Progenitor cell of endocrine pancreas (in vitro differentiated cells): Measurements from ENCODE around the gene TSPAN1. TPM values are rescaled to one million over a fixed set of nuclear protein-coding genes. Genes with fewer than 3 reads are reported as not detected.

ENCODE experiments used
- DNase-seq: peaks from one replicate; pipeline ENCODE4 v3.0.0; 2021; ENCODE audit warnings: low spot score; ENCODE audit not compliant: unreplicated experiment
- H3K27ac Mint-ChIP-seq: 2 replicates; pipeline ENCODE4 v1.8.0; 2021; ENCODE audit warnings: mild to moderate bottlenecking, moderate library complexity, mixed read lengths
- H3K27me3 Mint-ChIP-seq: 2 replicates; pipeline ENCODE4 v1.8.0; 2021; ENCODE audit warnings: mixed read lengths
- H3K36me3 Mint-ChIP-seq: 2 replicates; pipeline ENCODE4 v1.8.0; 2022; ENCODE audit warnings: mixed read lengths; ENCODE audit not compliant: insufficient read depth
- H3K4me1 Mint-ChIP-seq: 2 replicates; pipeline ENCODE4 v1.8.0; 2021; ENCODE audit warnings: low read depth, mixed read lengths
- H3K4me3 Mint-ChIP-seq: 2 replicates; pipeline ENCODE4 v1.8.0; 2021; ENCODE audit warnings: low read depth, mild to moderate bottlenecking, moderate library complexity, mixed read lengths
- H3K9me3 Mint-ChIP-seq: 2 replicates; pipeline ENCODE4 v1.8.0; 2021; ENCODE audit warnings: low read depth, mixed read lengths
- total RNA-seq: library from RNA; stranded (reverse); gene quantifications from 2 replicates; pipeline ENCODE4 v1.2.1, GENCODE V29; 2021
- TF ChIP-seq, protein P1 (sequence below): fragments of 200-600 bp; sonication (generic); IDR thresholded peaks from one replicate; pipeline ENCODE4 v1.5.0; 2021; ENCODE audit warnings: antibody characterized with exemption, mild to moderate bottlenecking; ENCODE audit not compliant: unreplicated experiment

Gene TSPAN1
- total RNA-seq, 1 donor from 2014 or later: 4.5 TPM

- Mint-ChIP-seq H3K4me1 (peaks cover 11% of the 10 kb centered on the region), H3K4me3 (peak overlapping the region; percentile 80), H3K27ac (no peak overlapping the region), H3K27me3 (peaks cover 14% of the 10 kb centered on the region), H3K36me3 (no peaks in the 10 kb centered on the region), H3K9me3 (no peaks in the 10 kb centered on the region)
- DNase-seq: no peak
- TF ChIP-seq, protein P1, sequence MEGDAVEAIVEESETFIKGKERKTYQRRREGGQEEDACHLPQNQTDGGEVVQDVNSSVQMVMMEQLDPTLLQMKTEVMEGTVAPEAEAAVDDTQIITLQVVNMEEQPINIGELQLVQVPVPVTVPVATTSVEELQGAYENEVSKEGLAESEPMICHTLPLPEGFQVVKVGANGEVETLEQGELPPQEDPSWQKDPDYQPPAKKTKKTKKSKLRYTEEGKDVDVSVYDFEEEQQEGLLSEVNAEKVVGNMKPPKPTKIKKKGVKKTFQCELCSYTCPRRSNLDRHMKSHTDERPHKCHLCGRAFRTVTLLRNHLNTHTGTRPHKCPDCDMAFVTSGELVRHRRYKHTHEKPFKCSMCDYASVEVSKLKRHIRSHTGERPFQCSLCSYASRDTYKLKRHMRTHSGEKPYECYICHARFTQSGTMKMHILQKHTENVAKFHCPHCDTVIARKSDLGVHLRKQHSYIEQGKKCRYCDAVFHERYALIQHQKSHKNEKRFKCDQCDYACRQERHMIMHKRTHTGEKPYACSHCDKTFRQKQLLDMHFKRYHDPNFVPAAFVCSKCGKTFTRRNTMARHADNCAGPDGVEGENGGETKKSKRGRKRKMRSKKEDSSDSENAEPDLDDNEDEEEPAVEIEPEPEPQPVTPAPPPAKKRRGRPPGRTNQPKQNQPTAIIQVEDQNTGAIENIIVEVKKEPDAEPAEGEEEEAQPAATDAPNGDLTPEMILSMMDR: no peak
Observed at GRCh38 chr1:46203738-46204405, 29.0 kb downstream of the TSPAN1 start.

DNA sequence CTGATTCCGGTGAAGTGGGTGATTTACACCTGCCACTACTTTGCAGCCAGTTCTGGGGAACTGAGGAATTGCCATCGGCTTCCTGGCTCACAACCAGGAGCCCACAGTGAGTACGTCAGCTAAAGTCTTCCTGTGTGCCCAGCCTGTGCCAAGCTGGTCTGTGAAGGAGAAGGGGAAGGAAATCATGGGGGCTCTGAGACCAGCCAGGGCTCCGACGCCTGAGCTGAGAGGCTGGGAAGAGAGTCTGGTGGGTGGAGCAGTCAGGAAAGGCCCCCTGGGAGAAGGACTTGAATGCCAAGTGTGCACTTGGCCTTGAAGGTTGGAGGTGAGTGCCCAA, 29.5 kb downstream of the TSPAN1 start:
- no peak for DNase-seq
- Mint-ChIP-seq H3K36me3 (no peaks in the 10 kb centered on the region), H3K27ac (no peak overlapping the region), H3K4me3 (peak overlapping the region; percentile 80), H3K9me3 (no peaks in the 10 kb centered on the region), H3K4me1 (peaks cover 11% of the 10 kb centered on the region), H3K27me3 (peaks cover 14% of the 10 kb centered on the region)
- TF ChIP-seq, protein P1: no peak

DNA sequence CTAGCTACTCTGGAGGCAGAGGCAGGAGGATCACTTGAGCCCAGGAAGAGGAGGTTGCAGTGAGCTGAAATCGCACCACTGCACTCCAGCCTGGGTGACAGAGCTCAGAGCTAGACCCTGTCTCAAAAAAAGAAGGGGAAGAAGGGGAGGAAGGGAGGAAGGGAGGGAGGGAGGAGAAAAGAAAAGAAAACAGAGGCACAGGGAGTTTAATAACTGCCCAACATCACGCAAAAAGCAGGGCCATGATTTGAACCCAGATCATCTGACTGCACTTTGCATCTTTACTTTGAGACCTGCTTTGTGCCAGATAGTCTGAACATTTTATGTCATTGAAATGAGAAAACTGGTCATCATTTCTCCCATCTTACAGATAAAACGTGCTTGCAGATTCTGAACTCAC, 30.3 kb downstream of the TSPAN1 start:
- TF ChIP-seq, protein P1: no peak
- Mint-ChIP-seq H3K9me3 (no peaks in the 10 kb centered on the region), H3K36me3 (no peaks in the 10 kb centered on the region), H3K4me1 (peaks cover 11% of the 10 kb centered on the region), H3K4me3 (no peak overlapping the region), H3K27me3 (peaks cover 14% of the 10 kb centered on the region), H3K27ac (no peak overlapping the region)
- no peak for DNase-seq

- H3K4me1 Mint-ChIP-seq: peaks cover 11% of the 10 kb centered on the region
- H3K27me3 Mint-ChIP-seq: peaks cover 14% of the 10 kb centered on the region
- TF ChIP-seq, protein P1: no peak
- no peak for DNase-seq
- H3K4me3 Mint-ChIP-seq: no peak overlapping the region
- no peaks in the 10 kb centered on the region for H3K9me3 Mint-ChIP-seq
- no peak overlapping the region for H3K27ac Mint-ChIP-seq
- H3K36me3 Mint-ChIP-seq: no peaks in the 10 kb centered on the region
Observed at GRCh38 chr1:46205791-46206190, 30.9 kb downstream of the TSPAN1 start.

DNA sequence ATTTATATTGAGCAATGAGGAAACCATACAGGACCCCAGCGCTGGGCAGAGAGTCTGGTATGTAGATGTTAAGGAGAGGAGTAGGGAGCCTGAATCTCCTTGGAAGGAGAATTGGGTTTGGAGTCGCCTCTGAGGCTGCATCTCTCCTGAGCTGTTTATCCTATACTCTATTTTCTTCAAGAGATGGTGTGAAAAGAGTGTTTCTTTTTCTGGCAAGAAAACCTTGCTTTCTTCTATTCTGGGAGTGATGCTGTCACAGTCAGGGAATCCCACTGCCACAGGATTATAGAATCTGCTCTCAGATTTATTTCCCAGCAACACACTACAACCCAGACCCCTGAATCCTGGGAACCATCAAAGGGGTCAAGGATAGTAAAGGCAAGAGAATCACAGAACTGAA, 31.5 kb downstream of the TSPAN1 start:
- Mint-ChIP-seq H3K4me3 (no peak overlapping the region), H3K9me3 (no peaks in the 10 kb centered on the region), H3K27me3 (peaks cover 14% of the 10 kb centered on the region), H3K4me1 (peaks cover 11% of the 10 kb centered on the region), H3K27ac (no peak overlapping the region), H3K36me3 (no peaks in the 10 kb centered on the region)
- DNase-seq: no peak
- TF ChIP-seq, protein P1: no peak
